Measurements from ENCODE around the gene CSN1S1.

The CSN1S1 gene, protein sequence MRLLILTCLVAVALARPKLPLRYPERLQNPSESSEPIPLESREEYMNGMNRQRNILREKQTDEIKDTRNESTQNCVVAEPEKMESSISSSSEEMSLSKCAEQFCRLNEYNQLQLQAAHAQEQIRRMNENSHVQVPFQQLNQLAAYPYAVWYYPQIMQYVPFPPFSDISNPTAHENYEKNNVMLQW

DNA sequence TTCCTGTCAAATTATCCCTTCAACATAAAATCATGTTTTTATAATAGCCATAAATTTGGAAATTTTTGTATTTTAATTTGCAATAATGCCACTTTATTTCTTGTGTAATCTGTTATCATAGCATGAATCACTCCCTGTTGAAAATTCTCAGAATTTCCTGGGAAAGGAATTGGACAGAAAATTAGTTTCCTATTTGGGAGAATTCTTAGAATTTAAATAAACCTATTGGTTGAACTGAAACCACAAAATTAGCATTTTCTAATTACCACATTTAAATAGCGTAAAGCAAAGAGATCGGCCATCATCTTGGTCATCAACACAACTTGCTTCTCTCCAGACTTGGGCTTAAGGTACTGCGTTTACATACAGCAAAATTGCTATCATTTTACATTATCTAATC is at the start of gene CSN1S1:
Gene CSN1S1 (plus strand): TSS at position 301 of the 400 bp plus-strand sequence. CDS start 1,488 bp downstream, outside the sequence.
- H3F3A ChIP-seq (ENCODE audit: low read depth) = no peaks in the 10 kb centered on the region
- no peaks in the 10 kb centered on the region for H4K20me1 ChIP-seq (ENCODE audit: insufficient read depth, low read length, poor library complexity, severe bottlenecking)
- H3K4me1 ChIP-seq (ENCODE audit: insufficient read depth, low read length, poor library complexity, severe bottlenecking) = no peaks in the 10 kb centered on the region
- no peaks in the 10 kb centered on the region for H3K9me2 ChIP-seq (replicated peaks; ENCODE audit: low read depth, low read length)
- no peak within 1 kb of the TSS for H3K9ac ChIP-seq (ENCODE audit: low read depth, low read length, poor library complexity, severe bottlenecking)
- no peak for TF ChIP-seq EZH2phosphoT487 (IDR thresholded peaks at IDR 0.05; ENCODE audit: borderline replicate concordance)
- H3K9me3 ChIP-seq (ENCODE audit: insufficient read depth, low read depth, low read length) = no peaks in the 10 kb centered on the region
- H3K27me3 ChIP-seq (ENCODE audit: insufficient read depth, low read length, poor library complexity, severe bottlenecking) = no peaks in the 10 kb centered on the region
- no peaks in the 10 kb centered on the region for H3K36me3 ChIP-seq (ENCODE audit: insufficient read depth, low read length)
- H2AFZ ChIP-seq (ENCODE audit: low read length) = no peak within 1 kb of the TSS
- no peaks in the 10 kb centered on the region for H3K79me2 ChIP-seq (ENCODE audit: insufficient read depth, low read length)
- H3K4me2 ChIP-seq (ENCODE audit: low read depth, low read length, poor library complexity, severe bottlenecking) = no peak within 1 kb of the TSS
- H3K4me3 ChIP-seq (ENCODE audit: low read length, poor library complexity, severe bottlenecking) = no peak within 1 kb of the TSS

DNA sequence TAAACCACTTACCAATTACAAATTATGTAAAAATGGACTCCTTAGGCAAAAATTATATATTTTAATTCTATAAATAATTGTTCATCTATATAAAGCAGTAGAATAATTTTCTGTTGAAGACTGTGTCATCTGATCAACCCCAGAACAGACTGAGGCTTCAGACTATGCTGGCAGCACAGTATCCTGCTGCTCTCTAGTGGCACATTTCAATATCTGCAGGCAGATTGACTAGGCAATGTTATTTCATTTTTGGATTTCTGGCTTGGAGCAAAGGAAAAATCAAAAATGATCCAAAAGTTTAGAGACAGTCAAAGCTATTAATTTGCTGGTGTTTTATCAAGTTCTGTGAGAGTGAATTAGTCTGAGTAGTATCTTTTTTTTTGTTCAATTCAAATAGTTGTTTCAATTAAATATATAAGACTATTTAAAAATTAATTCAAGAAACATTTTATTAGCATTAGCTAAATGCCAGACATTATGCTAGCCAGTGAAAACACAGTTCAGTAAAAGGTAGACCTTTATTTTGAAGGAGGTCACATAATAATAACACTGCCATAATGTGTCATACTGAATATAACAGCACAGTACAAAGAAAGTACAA is 49.6 kb upstream of the CSN1S1 start:
- Histone ChIP-seq H3K9ac (ENCODE audit: low read depth, low read length, poor library complexity, severe bottlenecking) (no peak overlapping the region), H4K20me1 (ENCODE audit: insufficient read depth, low read length, poor library complexity, severe bottlenecking) (no peaks in the 10 kb centered on the region), H3K79me2 (ENCODE audit: insufficient read depth, low read length) (no peaks in the 10 kb centered on the region), H3K4me1 (ENCODE audit: insufficient read depth, low read length, poor library complexity, severe bottlenecking) (no peaks in the 10 kb centered on the region), H2AFZ (ENCODE audit: low read length) (no peak overlapping the region), H3K9me2 (replicated peaks; ENCODE audit: low read depth, low read length) (no peaks in the 10 kb centered on the region), H3K36me3 (ENCODE audit: insufficient read depth, low read length) (no peaks in the 10 kb centered on the region), H3K4me3 (ENCODE audit: low read length, poor library complexity, severe bottlenecking) (no peak overlapping the region), H3K27me3 (ENCODE audit: insufficient read depth, low read length, poor library complexity, severe bottlenecking) (no peaks in the 10 kb centered on the region), H3K9me3 (ENCODE audit: insufficient read depth, low read depth, low read length) (no peaks in the 10 kb centered on the region), H3K4me2 (ENCODE audit: low read depth, low read length, poor library complexity, severe bottlenecking) (no peak overlapping the region), H3F3A (ENCODE audit: low read depth) (no peaks in the 10 kb centered on the region)
- TF ChIP-seq, protein P1, sequence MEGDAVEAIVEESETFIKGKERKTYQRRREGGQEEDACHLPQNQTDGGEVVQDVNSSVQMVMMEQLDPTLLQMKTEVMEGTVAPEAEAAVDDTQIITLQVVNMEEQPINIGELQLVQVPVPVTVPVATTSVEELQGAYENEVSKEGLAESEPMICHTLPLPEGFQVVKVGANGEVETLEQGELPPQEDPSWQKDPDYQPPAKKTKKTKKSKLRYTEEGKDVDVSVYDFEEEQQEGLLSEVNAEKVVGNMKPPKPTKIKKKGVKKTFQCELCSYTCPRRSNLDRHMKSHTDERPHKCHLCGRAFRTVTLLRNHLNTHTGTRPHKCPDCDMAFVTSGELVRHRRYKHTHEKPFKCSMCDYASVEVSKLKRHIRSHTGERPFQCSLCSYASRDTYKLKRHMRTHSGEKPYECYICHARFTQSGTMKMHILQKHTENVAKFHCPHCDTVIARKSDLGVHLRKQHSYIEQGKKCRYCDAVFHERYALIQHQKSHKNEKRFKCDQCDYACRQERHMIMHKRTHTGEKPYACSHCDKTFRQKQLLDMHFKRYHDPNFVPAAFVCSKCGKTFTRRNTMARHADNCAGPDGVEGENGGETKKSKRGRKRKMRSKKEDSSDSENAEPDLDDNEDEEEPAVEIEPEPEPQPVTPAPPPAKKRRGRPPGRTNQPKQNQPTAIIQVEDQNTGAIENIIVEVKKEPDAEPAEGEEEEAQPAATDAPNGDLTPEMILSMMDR (conservative IDR thresholded peaks at IDR 0.05; ENCODE audit: low read length) = peak; percentile 84
- TF ChIP-seq EZH2phosphoT487 (IDR thresholded peaks at IDR 0.05; ENCODE audit: borderline replicate concordance) = no peak

DNA sequence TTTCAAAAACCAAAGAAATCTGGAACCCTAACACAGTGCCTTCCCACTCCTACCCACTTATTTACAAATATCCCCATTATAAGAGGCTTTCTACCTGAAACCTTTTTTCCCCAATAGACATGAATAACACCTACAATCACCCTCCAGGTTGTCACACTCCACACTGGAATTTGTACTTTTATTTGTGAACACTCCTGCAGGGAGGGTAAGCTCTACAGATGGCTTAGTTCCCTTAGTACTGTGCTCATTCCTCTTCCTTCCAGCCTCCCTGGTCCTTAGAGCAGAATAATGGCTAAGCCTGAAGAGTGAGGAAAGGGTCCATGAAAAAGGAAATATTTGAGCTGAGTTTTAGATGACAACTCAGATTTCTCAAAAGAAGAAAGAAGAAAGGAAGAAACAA is 48.7 kb upstream of the CSN1S1 start:
- Histone ChIP-seq H3K9ac (ENCODE audit: low read depth, low read length, poor library complexity, severe bottlenecking) (no peak overlapping the region), H2AFZ (ENCODE audit: low read length) (no peak overlapping the region), H3K4me1 (ENCODE audit: insufficient read depth, low read length, poor library complexity, severe bottlenecking) (no peaks in the 10 kb centered on the region), H3K4me3 (ENCODE audit: low read length, poor library complexity, severe bottlenecking) (no peak overlapping the region), H3F3A (ENCODE audit: low read depth) (no peaks in the 10 kb centered on the region), H3K9me2 (replicated peaks; ENCODE audit: low read depth, low read length) (no peaks in the 10 kb centered on the region), H3K79me2 (ENCODE audit: insufficient read depth, low read length) (no peaks in the 10 kb centered on the region), H4K20me1 (ENCODE audit: insufficient read depth, low read length, poor library complexity, severe bottlenecking) (no peaks in the 10 kb centered on the region), H3K36me3 (ENCODE audit: insufficient read depth, low read length) (no peaks in the 10 kb centered on the region), H3K27me3 (ENCODE audit: insufficient read depth, low read length, poor library complexity, severe bottlenecking) (no peaks in the 10 kb centered on the region), H3K4me2 (ENCODE audit: low read depth, low read length, poor library complexity, severe bottlenecking) (no peak overlapping the region), H3K9me3 (ENCODE audit: insufficient read depth, low read depth, low read length) (no peaks in the 10 kb centered on the region)
- no peak for TF ChIP-seq EZH2phosphoT487 (IDR thresholded peaks at IDR 0.05; ENCODE audit: borderline replicate concordance)

DNA sequence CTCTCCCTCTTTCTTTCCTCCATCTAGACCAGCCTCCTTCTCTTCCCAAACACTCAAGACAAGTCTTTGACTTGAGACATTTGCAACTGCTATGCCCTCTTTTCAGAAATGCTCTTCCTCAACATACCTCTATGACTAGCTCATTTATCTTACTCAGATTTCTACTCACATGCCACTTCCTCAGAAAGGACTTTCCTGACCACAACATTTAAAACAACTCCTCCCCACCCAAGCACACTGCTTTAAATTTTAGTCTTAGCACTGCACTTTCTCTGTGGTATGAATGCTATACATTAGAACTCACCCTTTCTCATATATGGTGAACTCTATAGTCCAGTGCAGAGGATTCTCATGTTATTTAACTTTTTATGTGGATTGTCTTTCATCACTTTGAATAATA is 42.5 kb upstream of the CSN1S1 start:
- no peaks in the 10 kb centered on the region for H3K4me1 ChIP-seq (ENCODE audit: insufficient read depth, low read length, poor library complexity, severe bottlenecking)
- H3K36me3 ChIP-seq (ENCODE audit: insufficient read depth, low read length) = no peaks in the 10 kb centered on the region
- H3K4me2 ChIP-seq (ENCODE audit: low read depth, low read length, poor library complexity, severe bottlenecking) = no peak overlapping the region
- no peaks in the 10 kb centered on the region for H3K79me2 ChIP-seq (ENCODE audit: insufficient read depth, low read length)
- no peaks in the 10 kb centered on the region for H3K9me3 ChIP-seq (ENCODE audit: insufficient read depth, low read depth, low read length)
- no peak overlapping the region for H3K4me3 ChIP-seq (ENCODE audit: low read length, poor library complexity, severe bottlenecking)
- H3F3A ChIP-seq (ENCODE audit: low read depth) = no peaks in the 10 kb centered on the region
- H3K9me2 ChIP-seq (replicated peaks; ENCODE audit: low read depth, low read length) = no peaks in the 10 kb centered on the region
- H3K27me3 ChIP-seq (ENCODE audit: insufficient read depth, low read length, poor library complexity, severe bottlenecking) = no peaks in the 10 kb centered on the region
- no peak for TF ChIP-seq EZH2phosphoT487 (IDR thresholded peaks at IDR 0.05; ENCODE audit: borderline replicate concordance)
- TF ChIP-seq, protein P1 (conservative IDR thresholded peaks at IDR 0.05; ENCODE audit: low read length) = no peak
- no peak overlapping the region for H3K9ac ChIP-seq (ENCODE audit: low read depth, low read length, poor library complexity, severe bottlenecking)
- no peak overlapping the region for H2AFZ ChIP-seq (ENCODE audit: low read length)
- H4K20me1 ChIP-seq (ENCODE audit: insufficient read depth, low read length, poor library complexity, severe bottlenecking) = no peaks in the 10 kb centered on the region
